ENCODE results near the gene TTF1. TPM values are rescaled to one million over a fixed set of nuclear protein-coding genes. Genes with fewer than 3 reads are reported as not detected.

TTF1 gene
- total RNA-seq, 1 donor from 2014 or later: 28.6 TPM

- no peak for DNase-seq (ENCODE audit: low spot score)
- no peak overlapping the region for H3K4me3 ChIP-seq
- peaks cover 37% of the 10 kb centered on the region for H3K4me1 ChIP-seq
- no peak overlapping the region for H3K4me2 ChIP-seq
- no peaks in the 10 kb centered on the region for H3K36me3 Mint-ChIP-seq
- H3K27me3 ChIP-seq: peaks cover 84% of the 10 kb centered on the region
- peaks cover 5% of the 10 kb centered on the region for H4K20me1 ChIP-seq (ENCODE audit: low read depth)
- H3K9ac ChIP-seq: no peak overlapping the region
- peak overlapping the region; percentile 17 for H3K4me3 Mint-ChIP-seq
- no peaks in the 10 kb centered on the region for H3K79me2 ChIP-seq (ENCODE audit: low read depth)
- no peaks in the 10 kb centered on the region for H3K9me3 Mint-ChIP-seq
- H3F3A ChIP-seq (ENCODE audit: low read depth): peaks cover 36% of the 10 kb centered on the region
- no peak overlapping the region for H3K27ac Mint-ChIP-seq
- H3K4me1 Mint-ChIP-seq: peaks cover 75% of the 10 kb centered on the region
- H3K9me3 ChIP-seq (ENCODE audit: low read depth): no peaks in the 10 kb centered on the region
- peaks cover 20% of the 10 kb centered on the region for H3K27me3 Mint-ChIP-seq (ENCODE audit: insufficient read depth, low read depth)
- no peak overlapping the region for H3K27ac ChIP-seq
- no peak overlapping the region for H2AFZ ChIP-seq (replicated peaks)
- H3K36me3 ChIP-seq: no peaks in the 10 kb centered on the region
- TF ChIP-seq EZH2 (IDR thresholded peaks at IDR 0.05) (no peak), CTCF (IDR thresholded peaks at IDR 0.05) (no peak), EZH2phosphoT487 (IDR thresholded peaks at IDR 0.05) (no peak)
Measured at GRCh38 chr9:132413926-132414325, 7.3 kb upstream of the TTF1 start.

- H3K27me3 ChIP-seq: peaks cover 88% of the 10 kb centered on the region
- no peaks in the 10 kb centered on the region for H3K36me3 ChIP-seq
- no peaks in the 10 kb centered on the region for H3K9me3 ChIP-seq (ENCODE audit: low read depth)
- TF ChIP-seq CTCF (IDR thresholded peaks at IDR 0.05) (peak; percentile 82), EZH2phosphoT487 (IDR thresholded peaks at IDR 0.05) (no peak), EZH2 (IDR thresholded peaks at IDR 0.05) (no peak)
- H3F3A ChIP-seq (ENCODE audit: low read depth): peaks cover 27% of the 10 kb centered on the region
- no peak overlapping the region for H3K27ac ChIP-seq
- H3K4me2 ChIP-seq: no peak overlapping the region
- Mint-ChIP-seq H3K36me3 (no peaks in the 10 kb centered on the region), H3K27me3 (ENCODE audit: insufficient read depth, low read depth) (peaks cover 17% of the 10 kb centered on the region), H3K27ac (no peak overlapping the region), H3K4me1 (peaks cover 57% of the 10 kb centered on the region), H3K4me3 (peak overlapping the region; percentile 71), H3K9me3 (no peaks in the 10 kb centered on the region)
- H3K4me1 ChIP-seq: peaks cover 24% of the 10 kb centered on the region
- no peak overlapping the region for H2AFZ ChIP-seq (replicated peaks)
- H3K9ac ChIP-seq: no peak overlapping the region
- H4K20me1 ChIP-seq (ENCODE audit: low read depth): peaks cover 5% of the 10 kb centered on the region
- no peak overlapping the region for H3K4me3 ChIP-seq
- peak; percentile 79 for DNase-seq (ENCODE audit: low spot score)
- no peaks in the 10 kb centered on the region for H3K79me2 ChIP-seq (ENCODE audit: low read depth)
Measured at GRCh38 chr9:132412089-132412488, 5.4 kb upstream of the TTF1 start.

GRCh38 chr9:132411091-132411508 is 4.5 kb upstream of the TTF1 start:
- no peaks in the 10 kb centered on the region for H3K36me3 Mint-ChIP-seq
- no peak overlapping the region for H2AFZ ChIP-seq (replicated peaks)
- no peaks in the 10 kb centered on the region for H3K9me3 Mint-ChIP-seq
- peak; percentile 90 for DNase-seq (ENCODE audit: low spot score)
- no peaks in the 10 kb centered on the region for H3K9me3 ChIP-seq (ENCODE audit: low read depth)
- peaks cover 30% of the 10 kb centered on the region for H3F3A ChIP-seq (ENCODE audit: low read depth)
- H3K27me3 ChIP-seq: peaks cover 83% of the 10 kb centered on the region
- peaks cover 62% of the 10 kb centered on the region for H3K4me1 Mint-ChIP-seq
- no peak overlapping the region for H3K9ac ChIP-seq
- H3K36me3 ChIP-seq: no peaks in the 10 kb centered on the region
- peaks cover 17% of the 10 kb centered on the region for H3K27me3 Mint-ChIP-seq (ENCODE audit: insufficient read depth, low read depth)
- H3K4me2 ChIP-seq: peak overlapping the region; percentile 87
- no peak overlapping the region for H3K27ac ChIP-seq
- peaks cover 5% of the 10 kb centered on the region for H4K20me1 ChIP-seq (ENCODE audit: low read depth)
- H3K4me3 ChIP-seq: peak overlapping the region; percentile 61
- H3K79me2 ChIP-seq (ENCODE audit: low read depth): peaks cover 5% of the 10 kb centered on the region
- TF ChIP-seq EZH2 (IDR thresholded peaks at IDR 0.05): no peak
- TF ChIP-seq EZH2phosphoT487 (IDR thresholded peaks at IDR 0.05): no peak
- peak; percentile 92 for TF ChIP-seq CTCF (IDR thresholded peaks at IDR 0.05)
- H3K4me3 Mint-ChIP-seq: peak overlapping the region; percentile 82
- no peak overlapping the region for H3K27ac Mint-ChIP-seq
- peaks cover 24% of the 10 kb centered on the region for H3K4me1 ChIP-seq

Measured in neural progenitor cell (in vitro differentiated cells).